Fibroblast of skin of left biceps (primary cell): ENCODE results near the gene AIRE.

Source experiments
- DNase-seq, 2 experiments: peaks; one replicate each; pipeline ENCODE4 v3.0.0-alpha.2; 2013; ENCODE audit warnings: low read depth in 2 of 2

Gene AIRE

GRCh38 chr21:44305691-44306090 lies 20.0 kb downstream of the AIRE start:
- no peak for DNase-seq

- no peak for DNase-seq
Observed at GRCh38 chr21:44306936-44307704, 21.4 kb downstream of the AIRE start.

GRCh38 chr21:44310628-44311507 lies 25.2 kb downstream of the AIRE start:
- no peak for DNase-seq

GRCh38 chr21:44312089-44312488 lies 26.4 kb downstream of the AIRE start:
- DNase-seq: no peak

GRCh38 chr21:44312716-44313115 lies 27.0 kb downstream of the AIRE start:
- DNase-seq: no peak

GRCh38 chr21:44313451-44313850 lies 27.8 kb downstream of the AIRE start:
- DNase-seq: no peak

GRCh38 chr21:44314128-44314527 lies 28.5 kb downstream of the AIRE start:
- no peak for DNase-seq

GRCh38 chr21:44314561-44314960 lies 28.9 kb downstream of the AIRE start:
- no peak for DNase-seq

GRCh38 chr21:44315691-44316203 lies 30.1 kb downstream of the AIRE start:
- no peak for DNase-seq

- no peak for DNase-seq
Observed at GRCh38 chr21:44316277-44316900, 30.7 kb downstream of the AIRE start.

GRCh38 chr21:44317241-44317782 lies 31.6 kb downstream of the AIRE start:
- DNase-seq: no peak

GRCh38 chr21:44317871-44318270 lies 32.2 kb downstream of the AIRE start:
- DNase-seq: no peak

GRCh38 chr21:44318489-44319285 lies 33.0 kb downstream of the AIRE start:
- no peak for DNase-seq

GRCh38 chr21:44319407-44320065 lies 33.9 kb downstream of the AIRE start:
- no peak for DNase-seq

GRCh38 chr21:44320847-44321246 lies 35.2 kb downstream of the AIRE start:
- no peak for DNase-seq

- DNase-seq: no peak
Observed at GRCh38 chr21:44321846-44322450, 36.3 kb downstream of the AIRE start.

- no peak for DNase-seq
Observed at GRCh38 chr21:44322621-44323325, 37.1 kb downstream of the AIRE start.

- no peak for DNase-seq
Observed at GRCh38 chr21:44323591-44323990, 37.9 kb downstream of the AIRE start.

GRCh38 chr21:44324106-44324853 lies 38.6 kb downstream of the AIRE start:
- DNase-seq: no peak
